HEK293T (cell line): ENCODE measurements around the gene LRRC4C.
A peak's percentile ranks its signal among the peaks of the same experiment; 100 is the strongest.

ENCODE experiments used
- CTCF ChIA-PET: fragments of 350-600 bp; formaldehyde crosslinking; extraction: SDS; loops from one replicate; lab custom pipeline; 2021; ENCODE audit warnings: antibody characterized with exemption, inconsistent platforms; lab: Yijun Ruan, JAX
- POLR2A ChIA-PET: fragments of 350-600 bp; formaldehyde crosslinking; extraction: SDS; loops from one replicate; lab custom pipeline; 2020; ENCODE audit warnings: antibody characterized with exemption, inconsistent platforms; lab: Yijun Ruan, JAX
- DNase-seq: peaks from one replicate; pipeline ENCODE4 v3.0.0; 2012; ENCODE audit warnings: mixed read lengths; ENCODE audit errors: extremely low spot score
- ARNT ChIP-seq: fragments of 450-650 bp; IDR thresholded peaks from 2 replicates; pipeline ENCODE4 v1.6.1; 2017; ENCODE audit warnings: mild to moderate bottlenecking
- BHLHE40 ChIP-seq: fragments of 450-650 bp; IDR thresholded peaks from 2 replicates; pipeline ENCODE4 v1.6.1; 2016; ENCODE audit warnings: mild to moderate bottlenecking, moderate library complexity, borderline replicate concordance
- CTBP1 ChIP-seq: fragments of 450-650 bp; IDR thresholded peaks from 2 replicates; pipeline ENCODE4 v1.6.1; 2016; ENCODE audit warnings: borderline replicate concordance
- ELF4 ChIP-seq: fragments of 450-650 bp; IDR thresholded peaks from 2 replicates; pipeline ENCODE4 v1.6.1; 2017; ENCODE audit warnings: antibody characterized with exemption
- FOXA1 ChIP-seq: fragments of 450-650 bp; IDR thresholded peaks from 2 replicates; pipeline ENCODE4 v1.6.1; 2016; ENCODE audit warnings: mild to moderate bottlenecking
- FOXK2 ChIP-seq: fragments of 450-650 bp; IDR thresholded peaks from 2 replicates; pipeline ENCODE4 v1.6.1; 2016; ENCODE audit warnings: mild to moderate bottlenecking
- FOXM1 ChIP-seq: fragments of 450-650 bp; IDR thresholded peaks from 2 replicates; pipeline ENCODE4 v1.6.1; 2017; ENCODE audit warnings: mild to moderate bottlenecking, borderline replicate concordance
- HDGF ChIP-seq: fragments of 450-650 bp; IDR thresholded peaks from 2 replicates; pipeline ENCODE4 v1.6.1; 2017; ENCODE audit warnings: antibody characterized with exemption, borderline replicate concordance
- L3MBTL2 ChIP-seq: fragments of 450-650 bp; conservative IDR thresholded peaks from 2 replicates; pipeline ENCODE4 v1.6.1; 2016; ENCODE audit warnings: mild to moderate bottlenecking
- LEF1 ChIP-seq: fragments of 450-650 bp; IDR thresholded peaks from 2 replicates; pipeline ENCODE4 v1.6.1; 2017; ENCODE audit warnings: mild to moderate bottlenecking, borderline replicate concordance
- NFRKB ChIP-seq: fragments of 450-650 bp; IDR thresholded peaks from 2 replicates; pipeline ENCODE4 v1.6.1; 2016; ENCODE audit warnings: mild to moderate bottlenecking, moderate library complexity
- SP1 ChIP-seq: fragments of 450-650 bp; IDR thresholded peaks from 2 replicates; pipeline ENCODE4 v1.6.1; 2017
- SUZ12 ChIP-seq: fragments of 450-650 bp; IDR thresholded peaks from 2 replicates; pipeline ENCODE4 v1.6.1; 2016; ENCODE audit warnings: mild to moderate bottlenecking
- TARDBP ChIP-seq: fragments of 450-650 bp; IDR thresholded peaks from 2 replicates; pipeline ENCODE4 v1.6.1; 2016
- ZNF384 ChIP-seq: fragments of 450-650 bp; IDR thresholded peaks from 2 replicates; pipeline ENCODE4 v1.6.1; 2016
- TF ChIP-seq, protein P1 (sequence below): fragments of 450-650 bp; IDR thresholded peaks from 2 replicates; pipeline ENCODE4 v1.6.1; 2016

The LRRC4C gene

DNA sequence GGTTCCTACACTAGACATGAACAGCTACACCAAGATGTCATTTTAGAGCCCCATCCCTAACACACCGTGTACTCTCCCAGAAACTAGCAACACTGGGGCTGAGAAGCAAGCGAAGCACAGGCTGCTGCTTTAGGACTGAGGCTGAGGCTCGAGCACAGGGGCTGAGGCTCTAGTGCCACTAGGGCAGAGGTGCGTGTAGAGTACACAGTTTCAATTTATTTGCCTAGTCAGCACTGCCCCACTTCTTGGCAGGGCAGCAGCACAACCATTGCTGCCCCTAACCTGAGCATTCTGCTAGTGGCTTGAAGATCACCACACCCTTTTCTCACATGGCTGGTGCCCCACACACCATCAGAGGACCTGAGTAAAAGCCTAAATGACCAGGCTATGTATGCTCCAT, 713.2 kb downstream of the LRRC4C start:
- ChIA-PET POLR2A (no interaction called here), CTCF (no interaction called here)
- TF ChIP-seq ZNF384 (no peak), SP1 (no peak), HDGF (no peak), CTBP1 (no peak), LEF1 (no peak), FOXM1 (no peak), FOXK2 (no peak), SUZ12 (no peak), L3MBTL2 (no peak), FOXA1 (no peak), NFRKB (no peak), ELF4 (no peak)
- TF ChIP-seq, protein P1, sequence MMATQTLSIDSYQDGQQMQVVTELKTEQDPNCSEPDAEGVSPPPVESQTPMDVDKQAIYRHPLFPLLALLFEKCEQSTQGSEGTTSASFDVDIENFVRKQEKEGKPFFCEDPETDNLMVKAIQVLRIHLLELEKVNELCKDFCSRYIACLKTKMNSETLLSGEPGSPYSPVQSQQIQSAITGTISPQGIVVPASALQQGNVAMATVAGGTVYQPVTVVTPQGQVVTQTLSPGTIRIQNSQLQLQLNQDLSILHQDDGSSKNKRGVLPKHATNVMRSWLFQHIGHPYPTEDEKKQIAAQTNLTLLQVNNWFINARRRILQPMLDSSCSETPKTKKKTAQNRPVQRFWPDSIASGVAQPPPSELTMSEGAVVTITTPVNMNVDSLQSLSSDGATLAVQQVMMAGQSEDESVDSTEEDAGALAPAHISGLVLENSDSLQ, result no peak
- no peak for DNase-seq

DNA sequence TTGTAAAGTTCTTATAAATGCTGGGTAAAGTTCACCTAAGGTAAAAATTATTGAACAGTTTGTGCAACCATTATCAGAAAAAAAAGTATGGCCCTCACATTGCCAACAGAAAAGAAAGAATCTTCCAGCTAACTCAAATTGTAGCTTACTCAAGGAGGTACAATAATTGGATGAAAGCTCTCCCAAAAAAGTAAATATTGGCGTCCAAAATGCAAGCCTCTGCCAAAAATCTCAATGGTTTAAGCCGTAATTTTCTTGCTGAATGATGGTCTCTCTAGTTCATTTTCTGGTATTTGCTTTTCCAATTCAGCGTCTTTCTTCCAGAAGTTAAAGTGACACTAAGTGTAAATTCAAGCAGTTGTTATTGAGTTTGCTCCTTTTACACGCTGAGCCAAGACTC, 727.3 kb downstream of the LRRC4C start:
- ChIA-PET CTCF (no interaction called here), POLR2A (no interaction called here)
- no peak for DNase-seq
- TF ChIP-seq L3MBTL2 (no peak), TARDBP (no peak), SP1 (no peak)

DNA sequence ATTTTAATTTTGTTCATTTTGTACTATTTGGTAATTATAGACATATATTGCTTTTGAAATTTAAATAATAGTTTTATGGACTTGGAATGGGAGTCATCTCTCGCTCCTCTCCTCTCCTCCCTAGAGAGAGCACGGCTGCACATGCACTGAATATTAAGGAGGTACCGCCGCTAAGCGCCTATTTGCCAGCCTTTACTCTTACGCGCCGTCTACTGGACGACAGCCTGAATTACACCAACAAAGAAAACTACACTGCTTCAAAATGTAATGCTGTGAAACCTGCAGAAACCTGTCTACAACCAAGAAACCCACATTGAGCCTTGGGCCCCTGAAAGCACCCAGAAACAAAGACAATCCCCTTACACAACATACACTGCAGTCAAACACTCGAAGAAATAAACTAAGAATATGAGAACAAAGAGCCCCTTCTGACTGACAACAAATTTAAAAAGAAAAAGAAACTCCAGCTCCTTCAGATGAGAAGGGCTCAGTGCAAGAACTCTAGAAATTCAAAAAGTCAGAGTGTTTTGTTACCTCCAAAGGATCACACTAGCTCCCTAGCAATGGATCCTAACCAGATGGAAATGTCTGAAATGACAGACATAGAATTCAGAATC, 737.2 kb downstream of the LRRC4C start:
- POLR2A ChIA-PET, result no interaction called here

DNA sequence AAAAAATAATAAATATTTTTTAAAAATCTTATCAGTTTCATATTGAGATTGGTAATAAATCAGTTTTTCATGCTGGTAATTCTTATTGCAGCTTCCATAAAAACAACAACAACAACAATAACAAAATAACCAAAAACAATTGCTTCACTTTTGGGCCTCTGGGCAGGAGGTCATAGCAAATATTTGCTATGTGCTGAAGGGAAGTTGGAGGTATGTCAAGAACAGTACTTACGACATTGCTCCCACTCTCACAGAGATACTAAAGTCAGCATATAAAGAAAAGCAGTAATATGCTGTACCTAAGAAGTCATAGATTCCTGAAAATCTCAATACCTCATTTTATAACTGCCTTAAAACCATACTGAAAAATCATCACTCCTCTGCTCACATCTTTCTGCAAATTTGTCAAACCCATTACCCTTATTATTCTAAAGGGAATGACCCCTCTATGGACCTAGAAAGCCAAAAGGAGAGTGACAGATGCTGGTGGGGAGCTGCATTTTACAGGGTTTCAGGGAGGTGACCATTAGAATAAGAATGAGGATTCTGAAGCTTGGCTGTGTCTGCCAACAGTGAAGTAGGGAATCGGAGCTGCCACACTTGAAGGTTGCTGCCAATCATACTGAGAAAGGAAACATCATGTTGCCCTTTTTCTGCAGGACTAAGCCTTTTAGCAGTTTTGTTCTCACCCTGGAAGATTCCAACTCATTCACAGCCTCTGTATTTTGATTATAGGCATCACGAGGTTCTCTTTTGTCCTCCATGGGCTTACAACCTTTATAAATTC, 742.9 kb downstream of the LRRC4C start:
- POLR2A ChIA-PET, result no interaction called here
- TF ChIP-seq HDGF, result no peak
- no peak for TF ChIP-seq CTBP1
- no peak for TF ChIP-seq SUZ12
- TF ChIP-seq FOXK2, result no peak
- TF ChIP-seq, protein P1, result no peak
- TF ChIP-seq FOXM1, result no peak
- no peak for TF ChIP-seq ELF4
- no peak for TF ChIP-seq SP1
- no peak for TF ChIP-seq LEF1
- TF ChIP-seq ZNF384, result no peak
- TF ChIP-seq NFRKB, result no peak
- TF ChIP-seq ARNT, result no peak
- no peak for TF ChIP-seq FOXA1
- TF ChIP-seq L3MBTL2, result no peak
- TF ChIP-seq TARDBP, result no peak
- no peak for TF ChIP-seq BHLHE40
- DNase-seq, result no peak
- CTCF ChIA-PET, result no interaction called here

More for the DNA sequence above, 737.2 kb downstream of the LRRC4C start:
- CTCF ChIA-PET, result no interaction called here
- peak; percentile 28 for DNase-seq
- no peak for TF ChIP-seq ARNT
- TF ChIP-seq BHLHE40, result no peak
- TF ChIP-seq CTBP1, result no peak

DNA sequence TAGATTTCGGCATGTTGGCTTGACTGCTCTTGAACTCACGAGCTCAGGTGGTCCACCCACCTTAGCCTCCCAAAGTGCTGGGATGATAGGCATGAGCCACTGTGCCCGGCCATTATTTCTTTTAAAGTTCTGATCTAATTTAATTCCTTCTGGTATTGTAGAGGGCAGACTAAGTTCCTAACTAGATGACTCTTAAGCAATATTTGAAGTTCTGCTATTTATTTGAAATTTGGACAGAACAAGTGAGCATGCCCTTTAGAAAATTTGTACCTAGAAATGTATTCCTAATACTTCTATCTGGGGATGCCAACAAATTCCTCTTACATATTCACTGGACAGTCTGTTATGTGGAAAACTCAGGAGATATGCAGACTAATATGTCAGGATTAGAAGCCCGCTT, 746.4 kb downstream of the LRRC4C start:
- TF ChIP-seq ELF4 (no peak), TARDBP (no peak), NFRKB (no peak), FOXA1 (no peak), LEF1 (no peak), HDGF (no peak), FOXM1 (no peak), SUZ12 (no peak), L3MBTL2 (no peak), BHLHE40 (no peak), SP1 (no peak), ARNT (no peak), ZNF384 (no peak)
- no peak for DNase-seq
- CTCF ChIA-PET, result no interaction called here
- POLR2A ChIA-PET, result no interaction called here

DNA sequence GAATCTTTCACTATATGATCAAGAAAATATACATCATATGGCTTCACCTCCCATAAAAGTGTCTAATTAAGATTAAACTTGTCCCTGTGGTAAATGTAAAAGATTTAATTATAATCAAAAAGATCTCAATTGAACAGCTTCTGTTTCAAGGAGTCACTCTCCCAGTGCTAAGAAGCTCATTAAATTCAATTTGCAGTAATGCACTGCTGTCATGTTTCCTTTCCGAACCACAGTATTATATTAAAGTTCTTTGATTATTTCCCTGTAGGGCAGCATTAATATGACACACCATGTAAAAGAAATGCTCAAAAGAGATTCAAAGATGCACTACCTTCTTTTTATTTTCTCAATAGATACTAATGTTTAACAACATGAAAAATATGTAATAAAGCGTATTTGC, 758.4 kb downstream of the LRRC4C start:
- CTCF ChIA-PET, result no interaction called here
- POLR2A ChIA-PET, result no interaction called here
- DNase-seq, result no peak
- TF ChIP-seq LEF1, result no peak
- TF ChIP-seq FOXM1, result no peak
- TF ChIP-seq NFRKB, result no peak
- TF ChIP-seq ARNT, result no peak
- no peak for TF ChIP-seq CTBP1

DNA sequence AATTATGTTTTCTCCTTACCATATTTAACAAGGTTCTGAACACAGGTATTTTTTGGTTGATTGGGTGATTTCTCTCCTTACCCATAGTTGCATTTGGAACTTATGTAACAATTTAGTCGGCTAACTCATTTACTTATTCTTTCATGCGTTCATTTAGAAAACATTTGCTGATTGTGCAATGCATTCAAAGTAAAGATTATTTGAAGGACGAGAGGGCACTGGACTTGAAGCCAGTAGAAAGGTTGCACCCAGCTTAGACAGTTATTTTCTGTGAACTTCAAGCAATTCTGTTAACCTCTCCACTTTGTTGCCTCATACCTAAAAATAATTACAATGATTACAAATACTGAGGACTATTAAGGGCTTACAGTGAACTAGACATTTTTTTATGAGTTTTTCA, 769.6 kb downstream of the LRRC4C start:
- TF ChIP-seq ARNT, result no peak
- TF ChIP-seq NFRKB, result no peak
- TF ChIP-seq SP1, result no peak
- no peak for TF ChIP-seq L3MBTL2
- TF ChIP-seq HDGF, result no peak
- TF ChIP-seq, protein P1, result no peak
- TF ChIP-seq ELF4, result no peak
- TF ChIP-seq BHLHE40, result no peak
- no peak for TF ChIP-seq TARDBP
- TF ChIP-seq FOXK2, result no peak
- TF ChIP-seq FOXM1, result no peak
- no peak for TF ChIP-seq LEF1
- TF ChIP-seq CTBP1, result no peak
- no peak for TF ChIP-seq SUZ12
- TF ChIP-seq FOXA1, result no peak
- no peak for TF ChIP-seq ZNF384
- ChIA-PET CTCF (no interaction called here), POLR2A (no interaction called here)
- no peak for DNase-seq
